ENCODE results near the gene UPP1.

UPP1 gene

DNA sequence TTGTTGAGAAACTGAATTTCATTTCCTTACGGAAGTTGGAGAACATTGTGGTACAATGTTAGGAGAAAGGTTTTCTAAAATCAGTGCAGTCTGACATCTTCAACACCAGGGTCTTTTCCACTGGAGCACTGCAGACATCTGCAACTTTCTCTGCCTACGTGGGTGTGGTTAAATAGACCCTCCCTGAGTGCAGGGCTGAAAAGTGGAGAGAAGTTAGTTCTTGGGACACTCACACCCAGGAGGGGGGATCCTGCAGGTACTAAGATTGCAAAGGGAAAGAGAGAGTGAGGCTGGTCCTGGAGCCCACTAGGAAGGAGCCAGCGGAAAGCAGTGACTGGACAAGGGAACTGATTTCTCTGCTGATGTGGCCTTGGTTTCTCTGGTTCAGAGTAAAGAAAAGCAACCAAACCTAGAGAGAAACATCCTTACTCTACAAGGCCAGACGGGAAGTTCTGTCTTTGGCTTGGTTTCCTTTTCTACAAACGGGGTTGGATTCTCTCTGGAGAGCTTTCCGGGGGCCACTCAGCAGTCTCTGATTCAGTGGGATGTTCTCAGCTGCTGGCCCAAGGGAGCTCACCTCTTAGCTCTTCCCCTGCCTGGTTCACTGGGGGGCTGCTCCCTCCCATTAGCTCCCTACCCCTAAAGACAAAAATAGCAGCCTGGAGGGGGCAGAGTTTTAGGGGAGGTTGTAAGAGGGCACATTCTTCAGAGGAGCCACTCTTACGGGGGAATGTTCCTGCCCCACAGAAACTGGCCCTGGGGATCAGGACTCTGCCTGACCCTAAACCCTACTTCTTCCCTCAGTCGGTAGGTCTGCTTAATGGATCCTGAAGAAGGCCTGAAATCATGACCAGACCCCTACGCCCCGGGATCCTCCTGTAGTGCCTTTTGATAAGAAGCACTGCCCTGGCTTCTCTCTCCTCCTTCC lies 2.7 kb downstream of the UPP1 start:
- DNase-seq (ENCODE audit: low read depth) = no peak
- no peak overlapping the region for H3K4me3 ChIP-seq (ENCODE audit: low read length)
- TF ChIP-seq, protein P1, sequence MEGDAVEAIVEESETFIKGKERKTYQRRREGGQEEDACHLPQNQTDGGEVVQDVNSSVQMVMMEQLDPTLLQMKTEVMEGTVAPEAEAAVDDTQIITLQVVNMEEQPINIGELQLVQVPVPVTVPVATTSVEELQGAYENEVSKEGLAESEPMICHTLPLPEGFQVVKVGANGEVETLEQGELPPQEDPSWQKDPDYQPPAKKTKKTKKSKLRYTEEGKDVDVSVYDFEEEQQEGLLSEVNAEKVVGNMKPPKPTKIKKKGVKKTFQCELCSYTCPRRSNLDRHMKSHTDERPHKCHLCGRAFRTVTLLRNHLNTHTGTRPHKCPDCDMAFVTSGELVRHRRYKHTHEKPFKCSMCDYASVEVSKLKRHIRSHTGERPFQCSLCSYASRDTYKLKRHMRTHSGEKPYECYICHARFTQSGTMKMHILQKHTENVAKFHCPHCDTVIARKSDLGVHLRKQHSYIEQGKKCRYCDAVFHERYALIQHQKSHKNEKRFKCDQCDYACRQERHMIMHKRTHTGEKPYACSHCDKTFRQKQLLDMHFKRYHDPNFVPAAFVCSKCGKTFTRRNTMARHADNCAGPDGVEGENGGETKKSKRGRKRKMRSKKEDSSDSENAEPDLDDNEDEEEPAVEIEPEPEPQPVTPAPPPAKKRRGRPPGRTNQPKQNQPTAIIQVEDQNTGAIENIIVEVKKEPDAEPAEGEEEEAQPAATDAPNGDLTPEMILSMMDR (conservative IDR thresholded peaks at IDR 0.05; ENCODE audit: low read length) = no peak

DNA sequence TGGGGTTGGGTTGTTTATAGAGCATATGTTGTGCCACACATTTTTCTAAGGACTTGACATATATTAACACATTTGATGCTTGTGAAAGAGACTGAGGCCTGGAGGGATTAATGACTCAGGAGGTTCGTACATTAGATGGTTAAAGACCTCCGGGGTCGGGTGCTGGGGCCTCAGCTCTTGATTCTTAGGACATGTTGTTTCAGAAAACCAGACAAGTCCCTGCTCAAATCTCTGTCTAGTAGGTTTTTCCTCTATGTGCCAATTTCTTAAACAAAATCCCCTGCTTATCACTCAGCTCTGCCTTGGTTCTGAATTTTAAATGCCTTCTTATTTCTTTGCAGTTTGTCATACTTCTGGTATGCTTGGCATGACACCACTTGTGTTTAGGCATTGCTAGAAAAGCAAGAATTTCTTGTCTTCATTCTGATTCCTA lies 5.8 kb downstream of the UPP1 start:
- H3K4me3 ChIP-seq (ENCODE audit: low read length) = no peak overlapping the region
- TF ChIP-seq, protein P1 (conservative IDR thresholded peaks at IDR 0.05; ENCODE audit: low read length) = no peak
- DNase-seq (ENCODE audit: low read depth) = peak; percentile 84

DNA sequence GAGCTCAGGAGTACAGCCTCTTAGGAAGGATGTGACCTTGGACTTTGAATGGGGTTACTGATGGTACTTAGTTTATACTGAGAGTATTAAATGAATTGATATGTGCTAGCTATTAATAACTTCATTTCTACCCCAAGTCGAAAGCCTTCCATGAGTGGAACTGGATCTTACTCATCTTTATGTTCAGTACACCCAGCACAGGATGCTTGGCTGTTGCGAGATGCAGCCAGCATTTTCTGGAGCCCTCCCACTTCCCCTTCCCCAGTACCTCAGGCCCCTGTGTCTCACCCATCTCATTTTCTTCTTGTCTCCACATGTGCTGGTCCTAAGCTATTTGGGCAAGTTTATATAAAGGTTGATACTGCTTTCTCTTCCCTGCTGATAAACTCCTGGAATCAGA lies 7.2 kb downstream of the UPP1 start:
- H3K4me3 ChIP-seq (ENCODE audit: low read length) = no peak overlapping the region
- TF ChIP-seq, protein P1 (conservative IDR thresholded peaks at IDR 0.05; ENCODE audit: low read length) = no peak
- no peak for DNase-seq (ENCODE audit: low read depth)

DNA sequence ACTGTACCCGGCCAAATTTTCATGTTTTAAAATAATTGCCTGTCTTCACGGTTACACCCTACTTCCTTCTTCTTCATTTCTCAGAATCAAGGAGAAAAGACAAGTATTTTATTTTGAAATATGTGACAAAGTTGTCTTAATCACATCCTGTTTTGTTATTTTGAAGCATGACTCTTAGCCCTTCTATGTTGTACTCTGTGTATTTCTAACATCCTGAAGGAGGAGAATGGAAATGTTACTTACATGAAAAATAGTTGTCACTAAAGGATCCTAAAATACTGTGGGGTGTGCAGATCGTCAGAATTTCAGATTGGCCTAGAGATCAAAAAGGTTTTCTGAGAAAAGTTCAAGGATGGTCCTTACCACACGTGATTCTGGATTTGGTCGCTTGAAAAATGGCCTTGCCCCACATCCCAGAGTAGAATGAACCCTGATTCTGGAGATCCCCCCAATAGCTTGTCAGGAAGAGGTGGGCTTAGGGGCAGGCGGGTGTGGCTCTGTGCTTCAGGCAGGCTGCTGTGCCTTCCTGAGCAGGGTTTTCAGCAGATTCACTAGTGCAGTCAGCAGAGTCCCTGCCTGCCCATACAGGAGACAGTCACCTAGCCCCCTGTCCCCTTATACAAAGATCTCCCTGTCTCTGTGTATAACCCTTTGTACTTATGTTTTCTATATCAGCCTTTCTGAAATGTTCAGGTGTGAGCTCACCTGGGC lies 8.6 kb downstream of the UPP1 start:
- H3K4me3 ChIP-seq (ENCODE audit: low read length) = no peak overlapping the region
- DNase-seq (ENCODE audit: low read depth) = peak; percentile 49
- TF ChIP-seq, protein P1 (conservative IDR thresholded peaks at IDR 0.05; ENCODE audit: low read length) = no peak

DNA sequence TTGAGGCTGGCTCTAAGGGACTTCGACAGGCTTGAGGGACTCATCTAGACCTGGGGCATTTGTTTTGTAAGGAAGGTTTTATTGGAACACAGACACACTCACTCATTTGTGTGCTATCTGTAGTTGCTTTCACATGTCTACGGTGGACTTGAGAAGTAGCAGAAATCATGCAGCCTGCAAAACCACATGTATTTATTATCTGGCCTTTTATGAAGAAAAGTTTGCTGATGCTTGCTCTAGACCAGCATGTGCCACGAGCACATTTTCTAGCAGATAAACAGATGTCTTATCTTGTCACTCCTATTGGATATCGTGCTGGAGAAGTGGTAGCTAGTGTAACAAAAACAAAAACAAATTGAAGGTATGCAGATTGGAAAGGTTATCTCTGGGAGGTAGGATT lies 9.8 kb downstream of the UPP1 start:
- no peak overlapping the region for H3K4me3 ChIP-seq (ENCODE audit: low read length)
- TF ChIP-seq, protein P1 (conservative IDR thresholded peaks at IDR 0.05; ENCODE audit: low read length) = no peak
- DNase-seq (ENCODE audit: low read depth) = no peak

DNA sequence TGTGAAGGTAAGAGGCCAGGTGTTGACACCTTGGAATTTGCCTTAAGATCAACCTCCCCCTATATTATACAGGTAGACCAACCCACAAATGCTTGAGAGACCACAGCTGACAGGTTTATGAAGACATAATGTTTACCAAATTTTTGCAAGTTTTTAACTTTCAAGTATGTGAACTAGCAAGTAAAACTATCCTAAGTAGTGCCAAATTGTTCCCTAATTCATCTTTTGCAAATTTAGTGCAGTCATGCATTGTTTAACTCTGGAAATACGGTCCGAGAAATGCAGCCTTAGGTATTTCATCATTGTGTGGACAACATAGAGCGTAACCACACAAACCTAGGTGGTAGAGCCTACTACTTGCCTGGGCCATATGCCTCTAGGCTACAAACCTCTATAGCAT lies 10.7 kb downstream of the UPP1 start:
- TF ChIP-seq, protein P1 (conservative IDR thresholded peaks at IDR 0.05; ENCODE audit: low read length) = no peak
- no peak for DNase-seq (ENCODE audit: low read depth)

More for the DNA sequence above, 10.7 kb downstream of the UPP1 start:
- no peak overlapping the region for H3K4me3 ChIP-seq (ENCODE audit: low read length)
